ENCODE results near the gene PPP1R9B.
A peak's percentile ranks its signal among the peaks of the same experiment; 100 is the strongest.

Gene PPP1R9B

GRCh38 chr17:50100480-50100883 is 50.0 kb downstream of the PPP1R9B start:
- DNase-seq (ENCODE audit: low read depth in 2 of 2) = no peak
- no peak overlapping the region for H3K4me3 ChIP-seq (replicated peaks in 1 of 2; ENCODE audit: low read depth in 2 of 2, low read length in 2 of 2)
- no peak for TF ChIP-seq CTCF (IDR thresholded peaks at IDR 0.05; ENCODE audit: low read depth, low read length)

- TF ChIP-seq CTCF (IDR thresholded peaks at IDR 0.05; ENCODE audit: low read depth, low read length) = no peak
- DNase-seq (ENCODE audit: low read depth in 2 of 2) = no peak
- no peak overlapping the region for H3K4me3 ChIP-seq (replicated peaks in 1 of 2; ENCODE audit: low read depth in 2 of 2, low read length in 2 of 2)
Observed at GRCh38 chr17:50099003-50099402, 51.5 kb downstream of the PPP1R9B start.

GRCh38 chr17:50098583-50098982 is 51.9 kb downstream of the PPP1R9B start:
- DNase-seq (ENCODE audit: low read depth in 2 of 2) = no peak
- no peak for TF ChIP-seq CTCF (IDR thresholded peaks at IDR 0.05; ENCODE audit: low read depth, low read length)
- H3K4me3 ChIP-seq (replicated peaks in 1 of 2; ENCODE audit: low read depth in 2 of 2, low read length in 2 of 2) = no peak overlapping the region

GRCh38 chr17:50097926-50098325 is 52.6 kb downstream of the PPP1R9B start:
- H3K4me3 ChIP-seq (replicated peaks in 1 of 2; ENCODE audit: low read depth in 2 of 2, low read length in 2 of 2) = no peak overlapping the region
- TF ChIP-seq CTCF (IDR thresholded peaks at IDR 0.05; ENCODE audit: low read depth, low read length) = no peak
- no peak for DNase-seq (ENCODE audit: low read depth in 2 of 2)

- no peak for DNase-seq (ENCODE audit: low read depth in 2 of 2)
- no peak for TF ChIP-seq CTCF (IDR thresholded peaks at IDR 0.05; ENCODE audit: low read depth, low read length)
- H3K4me3 ChIP-seq (replicated peaks in 1 of 2; ENCODE audit: low read depth in 2 of 2, low read length in 2 of 2) = no peak overlapping the region
Observed at GRCh38 chr17:50097455-50097854, 53.0 kb downstream of the PPP1R9B start.

GRCh38 chr17:50096758-50097157 is 53.7 kb downstream of the PPP1R9B start:
- TF ChIP-seq CTCF (IDR thresholded peaks at IDR 0.05; ENCODE audit: low read depth, low read length) = no peak
- H3K4me3 ChIP-seq (replicated peaks in 1 of 2; ENCODE audit: low read depth in 2 of 2, low read length in 2 of 2) = no peak overlapping the region

GRCh38 chr17:50096092-50096491 is 54.4 kb downstream of the PPP1R9B start:
- no peak for TF ChIP-seq CTCF (IDR thresholded peaks at IDR 0.05; ENCODE audit: low read depth, low read length)
- no peak for DNase-seq (ENCODE audit: low read depth in 2 of 2)
- peak overlapping the region; percentile 92 for H3K4me3 ChIP-seq (replicated peaks in 1 of 2; ENCODE audit: low read depth in 2 of 2, low read length in 2 of 2)

More at GRCh38 chr17:50096758-50097157, 53.7 kb downstream of the PPP1R9B start:
- no peak for DNase-seq (ENCODE audit: low read depth in 2 of 2)
